ENCODE data around the gene P2RY12.
"Not testable (repeated sequence)": the region's sequence is repeated elsewhere in the genome, so short reads cannot be mapped to it uniquely, and the experiment has no call there.

The P2RY12 gene

DNA sequence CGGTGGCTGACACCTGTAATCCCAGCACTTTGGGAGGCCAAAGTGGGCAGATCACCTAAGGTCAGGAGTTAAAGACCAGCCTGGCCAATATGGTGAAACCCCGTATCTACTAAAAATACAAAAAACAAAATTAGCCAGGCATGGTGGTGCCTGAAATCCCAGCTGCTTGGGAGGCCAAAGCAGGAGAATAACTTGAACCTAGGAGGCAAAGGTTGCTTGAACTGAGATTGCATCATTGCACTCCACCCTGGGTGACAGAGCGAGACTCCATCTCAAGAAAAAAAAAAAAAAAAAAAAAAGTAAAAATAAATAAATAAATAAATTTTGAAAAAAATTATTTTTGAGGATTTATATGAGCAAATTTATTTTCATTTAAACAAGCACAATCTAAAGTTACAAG, 7.6 kb upstream of the P2RY12 start:
- DNase-seq: not testable (repeated sequence)

DNA sequence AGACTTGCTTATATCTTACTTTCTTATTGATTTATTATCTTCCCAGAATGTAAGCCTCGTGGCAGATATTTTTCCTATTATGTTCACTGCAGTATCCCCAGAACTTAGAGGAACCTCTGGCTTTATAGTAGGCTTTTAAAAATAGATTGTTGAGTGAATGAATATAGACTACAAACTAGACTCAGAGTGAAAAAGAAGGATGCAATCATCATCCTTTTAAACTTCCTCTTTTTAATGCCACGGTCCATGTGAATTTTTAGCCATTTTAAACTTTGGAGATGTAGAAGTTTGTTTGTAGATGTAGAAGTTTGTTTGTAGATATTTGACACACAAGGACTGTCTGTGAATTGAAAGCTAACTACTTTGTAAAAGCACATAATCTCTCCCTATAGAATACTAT, 7.2 kb upstream of the P2RY12 start:
- peak in 1 of 2 donors; percentile 27 for DNase-seq

- no peak for DNase-seq
Observed at GRCh38 chr3:151387842-151388241, 3.3 kb upstream of the P2RY12 start.

- DNase-seq: no peak
Observed at GRCh38 chr3:151387432-151387831, 2.9 kb upstream of the P2RY12 start.

GRCh38 chr3:151386056-151386455, 1.5 kb upstream of the P2RY12 start:
- DNase-seq: no peak

DNA sequence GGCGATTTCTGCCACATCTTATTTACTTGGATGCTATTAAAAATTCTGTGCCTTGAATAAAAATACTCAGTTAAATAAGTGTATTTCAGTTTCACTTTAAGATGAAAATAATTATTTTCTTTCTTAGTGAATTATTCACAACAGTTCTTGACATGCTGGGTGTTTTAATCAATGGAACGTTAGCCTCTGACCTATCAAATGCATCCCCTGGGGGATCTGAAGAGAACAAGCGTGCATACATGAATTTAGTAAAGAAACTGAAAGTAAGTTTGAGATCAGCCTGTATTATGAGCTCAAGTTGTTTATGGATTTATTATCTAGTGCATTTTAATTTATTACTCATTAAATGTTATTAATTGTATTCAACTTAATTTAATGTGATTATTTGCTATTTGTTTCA, 597 bp downstream of the P2RY12 start:
- no peak for DNase-seq

DNA sequence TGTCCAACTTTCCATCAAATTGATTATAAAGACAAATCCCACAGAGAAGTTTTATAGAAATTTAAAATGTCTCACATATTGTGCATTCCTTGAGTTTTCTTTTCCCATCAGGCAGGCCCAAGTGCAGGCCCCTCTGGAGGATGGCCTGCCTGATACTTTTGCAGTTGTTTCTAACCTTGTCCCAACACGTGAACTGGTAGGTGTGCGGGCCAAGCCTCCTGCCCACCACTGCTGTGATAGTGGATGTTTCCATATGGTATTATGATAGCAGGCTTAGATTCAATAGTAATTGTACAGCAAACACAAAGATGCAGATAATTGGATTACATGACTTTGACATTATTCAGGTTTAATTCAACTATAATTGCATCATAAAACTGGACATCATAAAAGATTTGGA, 1.4 kb downstream of the P2RY12 start:
- DNase-seq: no peak

GRCh38 chr3:151382671-151383070, 1.9 kb downstream of the P2RY12 start:
- DNase-seq: peak in 1 of 2 donors; percentile 83

- DNase-seq: peak in 1 of 2 donors; percentile 20
Observed at GRCh38 chr3:151379083-151379734, 5.3 kb downstream of the P2RY12 start.

GRCh38 chr3:151377768-151378385, 6.7 kb downstream of the P2RY12 start:
- no peak for DNase-seq

GRCh38 chr3:151372063-151372820, 12.3 kb downstream of the P2RY12 start:
- no peak for DNase-seq

GRCh38 chr3:151371526-151371925, 13.0 kb downstream of the P2RY12 start:
- DNase-seq: no peak

DNA sequence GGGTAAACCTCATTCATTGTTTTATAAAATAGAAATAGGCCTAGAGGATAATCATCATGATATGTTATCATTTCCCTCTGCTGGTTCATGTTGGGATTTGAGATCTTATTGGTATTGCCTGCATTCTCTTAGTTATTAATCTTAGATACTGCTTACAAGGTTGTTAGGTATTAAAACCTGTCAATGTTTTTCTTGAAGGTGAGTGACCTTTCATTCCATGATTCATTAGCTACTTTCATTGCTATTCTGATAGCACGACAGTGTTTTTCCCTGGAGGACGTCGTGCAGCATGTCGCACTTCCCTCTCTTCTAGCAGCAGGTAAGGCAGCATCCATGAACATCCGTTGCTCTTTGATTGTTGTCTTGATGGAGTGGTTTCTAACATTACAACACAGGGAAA, 17.1 kb downstream of the P2RY12 start:
- DNase-seq: no peak

DNA sequence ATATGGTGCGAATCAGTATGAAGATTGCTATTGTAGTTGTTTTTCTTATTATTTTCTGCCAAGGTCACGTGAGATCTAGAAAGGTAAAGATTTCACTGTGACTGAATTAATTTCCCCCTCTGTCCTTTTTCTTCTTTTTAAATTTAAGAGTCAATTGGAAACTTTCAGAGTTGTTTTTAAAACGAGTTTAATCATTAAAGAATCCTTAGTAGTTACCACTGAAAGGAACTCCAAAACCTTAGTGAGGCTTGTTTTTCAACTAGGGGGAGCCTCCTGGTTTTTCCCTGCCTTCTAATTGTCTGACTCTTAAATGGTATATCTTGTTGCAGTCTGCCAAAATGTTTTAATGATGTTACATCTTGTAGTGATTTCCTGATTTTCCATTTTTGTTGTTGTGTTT, 17.6 kb downstream of the P2RY12 start:
- DNase-seq: no peak

DNA sequence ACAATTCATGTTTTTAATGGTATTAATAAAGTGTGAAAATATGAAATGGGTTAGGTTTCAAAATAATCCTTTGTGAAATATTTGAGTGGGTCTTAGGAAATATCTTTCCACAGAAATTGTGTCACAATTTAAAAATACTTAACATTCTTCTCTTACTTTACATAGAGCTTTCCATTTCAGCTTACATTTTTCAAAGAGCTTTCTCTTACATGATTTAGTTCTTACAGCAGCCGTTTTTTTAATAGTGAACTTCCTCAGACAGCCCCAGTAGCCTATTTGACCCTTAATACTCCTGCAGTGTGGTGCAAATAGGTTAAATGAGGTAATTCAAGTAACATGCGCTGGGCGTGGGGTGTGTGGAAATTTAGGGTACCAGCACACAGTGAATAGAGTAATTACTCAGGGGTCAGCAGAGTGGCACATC, 21.8 kb downstream of the P2RY12 start:
- DNase-seq: no peak

GRCh38 chr3:151357463-151357850, 27.1 kb downstream of the P2RY12 start:
- DNase-seq: no peak

- DNase-seq: no peak
Observed at GRCh38 chr3:151356794-151357462, 27.6 kb downstream of the P2RY12 start.

DNA sequence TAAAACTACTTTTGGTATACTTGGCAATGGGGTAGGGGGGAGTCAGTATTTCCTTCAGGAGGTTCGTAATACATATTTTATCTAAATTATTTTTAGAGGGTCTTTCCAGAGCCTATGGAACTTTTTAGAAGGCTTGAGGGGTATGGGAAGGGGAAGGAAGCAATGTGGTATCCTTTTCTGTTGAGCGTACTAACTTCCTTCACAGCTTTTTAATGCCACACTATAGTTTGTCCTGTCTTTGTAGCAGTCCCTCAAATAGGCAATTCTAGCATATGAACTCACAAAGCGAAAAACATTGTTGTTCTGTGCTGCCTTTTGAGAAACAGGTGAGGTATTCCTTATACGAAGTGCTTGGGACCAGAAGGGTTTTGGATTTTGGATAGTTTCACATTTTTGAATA, 32.9 kb downstream of the P2RY12 start:
- no peak for DNase-seq

- DNase-seq: peak in 1 of 2 donors; percentile 62
Observed at GRCh38 chr3:151351219-151351618, 33.3 kb downstream of the P2RY12 start.

- DNase-seq: no peak
Observed at GRCh38 chr3:151350656-151351055, 33.9 kb downstream of the P2RY12 start.

- DNase-seq: peak in 1 of 2 donors; percentile 84
Observed at GRCh38 chr3:151347432-151347831, 37.1 kb downstream of the P2RY12 start.

- DNase-seq: peak in 1 of 2 donors; percentile 31
Observed at GRCh38 chr3:151346292-151346691, 38.3 kb downstream of the P2RY12 start.

GRCh38 chr3:151345859-151346258, 38.7 kb downstream of the P2RY12 start:
- DNase-seq: peak in 1 of 2 donors; percentile 18

DNA sequence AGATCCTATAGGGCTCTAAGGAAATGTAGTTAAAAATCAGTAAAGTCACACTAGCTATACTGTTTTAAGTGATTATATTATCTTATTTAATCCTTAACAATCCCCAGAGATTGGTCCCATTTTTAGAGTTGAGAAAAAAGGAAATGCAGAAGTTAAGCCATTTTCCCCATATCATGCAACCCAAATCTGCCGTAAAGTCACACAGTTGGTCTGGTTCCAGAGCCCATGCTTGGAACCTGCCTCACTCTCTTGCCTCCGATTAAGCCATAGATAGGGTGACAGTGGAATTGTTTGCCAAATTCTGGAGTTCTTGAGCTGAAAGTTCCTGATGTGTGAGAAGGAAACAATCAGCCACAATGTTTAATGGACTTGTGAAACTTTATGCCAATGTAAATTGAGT, 52.9 kb downstream of the P2RY12 start:
- no peak for DNase-seq

Measured in bone marrow (tissue), 2 donors.